ENCODE measurements around the gene PLXNA4.

The PLXNA4 gene

GRCh38 chr7:132352800-132353199 lies 223.5 kb downstream of the PLXNA4 start:
- Mint-ChIP-seq H3K4me3 (no peak overlapping the region), H3K9me3 (no peaks in the 10 kb centered on the region), H3K36me3 (no peaks in the 10 kb centered on the region), H3K4me1 (no peaks in the 10 kb centered on the region), H3K27ac (no peak overlapping the region), H3K27me3 (peaks cover 9 to 12% of the 10 kb centered on the region in 2 donors)
- ATAC-seq (replicated peaks) = no peak
- DNase-seq = no peak

GRCh38 chr7:132351954-132352499 lies 224.2 kb downstream of the PLXNA4 start:
- Mint-ChIP-seq H3K27me3 (peaks cover 16 to 18% of the 10 kb centered on the region in 2 donors), H3K4me3 (no peak overlapping the region), H3K9me3 (no peaks in the 10 kb centered on the region), H3K4me1 (no peaks in the 10 kb centered on the region), H3K36me3 (no peaks in the 10 kb centered on the region), H3K27ac (no peak overlapping the region)
- no peak for DNase-seq
- no peak for ATAC-seq (replicated peaks)

GRCh38 chr7:132350741-132351140 lies 225.5 kb downstream of the PLXNA4 start:
- no peak for DNase-seq
- peaks cover 16 to 21% of the 10 kb centered on the region in 2 donors for H3K27me3 Mint-ChIP-seq
- no peak overlapping the region for H3K4me3 Mint-ChIP-seq
- no peak for ATAC-seq (replicated peaks)
- H3K36me3 Mint-ChIP-seq = no peaks in the 10 kb centered on the region
- H3K27ac Mint-ChIP-seq = no peak overlapping the region
- no peaks in the 10 kb centered on the region for H3K9me3 Mint-ChIP-seq
- no peaks in the 10 kb centered on the region for H3K4me1 Mint-ChIP-seq

- Mint-ChIP-seq H3K4me1 (no peaks in the 10 kb centered on the region), H3K9me3 (no peaks in the 10 kb centered on the region), H3K27ac (no peak overlapping the region), H3K27me3 (peaks cover 16 to 27% of the 10 kb centered on the region in 2 donors), H3K4me3 (no peak overlapping the region), H3K36me3 (no peaks in the 10 kb centered on the region)
- DNase-seq (no peak), ATAC-seq (replicated peaks) (no peak)
Measured at GRCh38 chr7:132349075-132349474, 227.2 kb downstream of the PLXNA4 start.

- H3K27me3 Mint-ChIP-seq = peaks cover 17 to 27% of the 10 kb centered on the region in 2 donors
- ATAC-seq (replicated peaks) = no peak
- no peaks in the 10 kb centered on the region for H3K9me3 Mint-ChIP-seq
- no peaks in the 10 kb centered on the region for H3K36me3 Mint-ChIP-seq
- DNase-seq = no peak
- no peak overlapping the region for H3K27ac Mint-ChIP-seq
- H3K4me3 Mint-ChIP-seq = no peak overlapping the region
- no peaks in the 10 kb centered on the region for H3K4me1 Mint-ChIP-seq
Measured at GRCh38 chr7:132348341-132348740, 227.9 kb downstream of the PLXNA4 start.

GRCh38 chr7:132347858-132348257 lies 228.4 kb downstream of the PLXNA4 start:
- DNase-seq (no peak), ATAC-seq (replicated peaks) (no peak)
- Mint-ChIP-seq H3K9me3 (no peaks in the 10 kb centered on the region), H3K36me3 (no peaks in the 10 kb centered on the region), H3K4me3 (no peak overlapping the region), H3K27ac (no peak overlapping the region), H3K27me3 (peaks cover 20 to 23% of the 10 kb centered on the region in 2 donors), H3K4me1 (no peaks in the 10 kb centered on the region)

- H3K4me3 Mint-ChIP-seq = no peak overlapping the region
- H3K27me3 Mint-ChIP-seq = peaks cover 16 to 20% of the 10 kb centered on the region in 2 donors
- no peaks in the 10 kb centered on the region for H3K36me3 Mint-ChIP-seq
- ATAC-seq (replicated peaks) = no peak
- DNase-seq = no peak
- no peaks in the 10 kb centered on the region for H3K4me1 Mint-ChIP-seq
- no peak overlapping the region for H3K27ac Mint-ChIP-seq
- H3K9me3 Mint-ChIP-seq = no peaks in the 10 kb centered on the region
Measured at GRCh38 chr7:132347123-132347522, 229.1 kb downstream of the PLXNA4 start.

- H3K27me3 Mint-ChIP-seq = peaks cover 14 to 16% of the 10 kb centered on the region in 2 donors
Measured at GRCh38 chr7:132345543-132346129, 230.6 kb downstream of the PLXNA4 start.

GRCh38 chr7:132345030-132345429 lies 231.2 kb downstream of the PLXNA4 start:
- Mint-ChIP-seq H3K36me3 (no peaks in the 10 kb centered on the region), H3K27me3 (peaks cover 14 to 16% of the 10 kb centered on the region in 2 donors), H3K9me3 (no peaks in the 10 kb centered on the region), H3K4me1 (no peaks in the 10 kb centered on the region), H3K27ac (no peak overlapping the region), H3K4me3 (no peak overlapping the region)
- DNase-seq (no peak), ATAC-seq (replicated peaks) (no peak)

More at GRCh38 chr7:132345543-132346129, 230.6 kb downstream of the PLXNA4 start:
- no peak overlapping the region for H3K4me3 Mint-ChIP-seq
- no peak overlapping the region for H3K27ac Mint-ChIP-seq
- H3K9me3 Mint-ChIP-seq = no peaks in the 10 kb centered on the region
- no peaks in the 10 kb centered on the region for H3K4me1 Mint-ChIP-seq
- no peaks in the 10 kb centered on the region for H3K36me3 Mint-ChIP-seq
- DNase-seq = no peak
- no peak for ATAC-seq (replicated peaks)

- no peak overlapping the region for H3K27ac Mint-ChIP-seq
- no peaks in the 10 kb centered on the region for H3K9me3 Mint-ChIP-seq
- H3K4me1 Mint-ChIP-seq = no peaks in the 10 kb centered on the region
- no peaks in the 10 kb centered on the region for H3K36me3 Mint-ChIP-seq
- no peak overlapping the region for H3K4me3 Mint-ChIP-seq
- DNase-seq (no peak), ATAC-seq (replicated peaks) (no peak)
- peaks cover 15 to 17% of the 10 kb centered on the region in 2 donors for H3K27me3 Mint-ChIP-seq
Measured at GRCh38 chr7:132343199-132343598, 233.1 kb downstream of the PLXNA4 start.

GRCh38 chr7:132337450-132338080 lies 238.7 kb downstream of the PLXNA4 start:
- H3K27me3 Mint-ChIP-seq = peaks cover 7 to 17% of the 10 kb centered on the region in 2 donors
- ATAC-seq (replicated peaks) = no peak
- no peak for DNase-seq
- H3K4me3 Mint-ChIP-seq = no peak overlapping the region
- no peaks in the 10 kb centered on the region for H3K4me1 Mint-ChIP-seq
- H3K9me3 Mint-ChIP-seq = no peaks in the 10 kb centered on the region
- H3K36me3 Mint-ChIP-seq = no peaks in the 10 kb centered on the region
- H3K27ac Mint-ChIP-seq = no peak overlapping the region

GRCh38 chr7:132336797-132337196 lies 239.5 kb downstream of the PLXNA4 start:
- H3K4me1 Mint-ChIP-seq = no peaks in the 10 kb centered on the region
- no peaks in the 10 kb centered on the region for H3K9me3 Mint-ChIP-seq
- no peak for DNase-seq
- no peaks in the 10 kb centered on the region for H3K36me3 Mint-ChIP-seq
- H3K27me3 Mint-ChIP-seq = peaks cover 7 to 17% of the 10 kb centered on the region in 2 donors
- ATAC-seq (replicated peaks) = no peak
- no peak overlapping the region for H3K27ac Mint-ChIP-seq
- no peak overlapping the region for H3K4me3 Mint-ChIP-seq

GRCh38 chr7:132333301-132333700 lies 243.0 kb downstream of the PLXNA4 start:
- Mint-ChIP-seq H3K36me3 (no peaks in the 10 kb centered on the region), H3K4me3 (no peak overlapping the region), H3K27me3 (peaks cover 11 to 15% of the 10 kb centered on the region in 2 donors), H3K9me3 (no peaks in the 10 kb centered on the region), H3K27ac (no peak overlapping the region), H3K4me1 (no peaks in the 10 kb centered on the region)
- ATAC-seq (replicated peaks) (no peak), DNase-seq (no peak)

- Mint-ChIP-seq H3K4me3 (no peak overlapping the region), H3K36me3 (no peaks in the 10 kb centered on the region), H3K27ac (no peak overlapping the region), H3K9me3 (no peaks in the 10 kb centered on the region), H3K27me3 (peaks cover 8 to 13% of the 10 kb centered on the region in 2 donors), H3K4me1 (no peaks in the 10 kb centered on the region)
- DNase-seq (no peak), ATAC-seq (replicated peaks) (no peak)
Measured at GRCh38 chr7:132328760-132329159, 247.5 kb downstream of the PLXNA4 start.

GRCh38 chr7:132328047-132328620 lies 248.1 kb downstream of the PLXNA4 start:
- ATAC-seq (replicated peaks) (no peak), DNase-seq (no peak)
- H3K36me3 Mint-ChIP-seq = no peaks in the 10 kb centered on the region
- H3K4me3 Mint-ChIP-seq = no peak overlapping the region
- no peaks in the 10 kb centered on the region for H3K9me3 Mint-ChIP-seq
- H3K27me3 Mint-ChIP-seq = peaks cover 2 to 13% of the 10 kb centered on the region in 2 donors
- H3K4me1 Mint-ChIP-seq = no peaks in the 10 kb centered on the region
- H3K27ac Mint-ChIP-seq = no peak overlapping the region

Data from stimulated activated naive B cell treated with anti-CD40 and anti-IgM and Interleukin-4, amounts not matched to agents 10 μg/mL and 1 μg/mL and 100 μg/mL, for 72 hours (primary cell).